Measurements from ENCODE around the gene MDP1. TPM values are rescaled to one million over a fixed set of nuclear protein-coding genes. Genes with fewer than 3 reads are reported as not detected.

The MDP1 gene
- total RNA-seq, 1 donor: 14.8 TPM

DNA sequence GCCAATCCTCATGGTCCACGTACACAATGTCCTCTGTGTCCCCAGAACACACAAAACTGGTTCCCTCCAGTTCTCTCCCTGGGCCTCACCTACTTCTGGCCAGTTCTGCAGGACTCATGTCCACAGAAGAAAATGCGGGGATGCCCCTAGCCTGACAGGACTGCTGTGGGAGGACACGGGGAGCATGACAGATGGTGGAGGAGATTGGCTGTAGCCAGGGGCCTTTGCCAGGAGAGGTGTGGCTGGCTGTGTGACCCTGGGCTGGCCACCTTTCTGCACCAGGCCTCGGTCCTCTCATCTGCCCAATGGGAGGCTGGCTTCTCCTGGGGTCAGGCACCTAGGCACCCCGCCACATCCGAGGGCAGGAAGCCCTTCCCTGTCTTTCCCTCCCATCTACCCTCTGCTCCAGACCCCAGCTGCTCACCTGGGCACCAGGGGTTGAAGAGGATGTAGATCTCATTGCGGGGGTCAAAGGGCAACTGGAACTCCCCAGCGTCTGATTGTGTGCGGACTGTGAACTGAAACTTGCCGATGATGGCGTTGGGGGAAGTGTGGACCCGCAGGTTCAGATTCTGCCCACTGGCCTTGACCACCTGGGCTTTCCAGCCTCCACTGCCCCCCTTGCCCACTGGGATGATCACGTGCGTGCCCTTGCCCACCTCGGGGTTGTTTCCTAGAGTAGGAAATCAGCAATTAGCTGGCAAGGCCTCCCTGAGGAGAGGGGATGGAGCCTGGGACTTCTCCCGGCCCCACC is 44.3 kb upstream of the MDP1 start:
- H3K36me3 ChIP-seq (ENCODE audit: insufficient read depth, low read length): peaks cover 3% of the 10 kb centered on the region
- H3K4me1 ChIP-seq (ENCODE audit: insufficient read depth, low read length): no peaks in the 10 kb centered on the region
- TF ChIP-seq, protein P1, sequence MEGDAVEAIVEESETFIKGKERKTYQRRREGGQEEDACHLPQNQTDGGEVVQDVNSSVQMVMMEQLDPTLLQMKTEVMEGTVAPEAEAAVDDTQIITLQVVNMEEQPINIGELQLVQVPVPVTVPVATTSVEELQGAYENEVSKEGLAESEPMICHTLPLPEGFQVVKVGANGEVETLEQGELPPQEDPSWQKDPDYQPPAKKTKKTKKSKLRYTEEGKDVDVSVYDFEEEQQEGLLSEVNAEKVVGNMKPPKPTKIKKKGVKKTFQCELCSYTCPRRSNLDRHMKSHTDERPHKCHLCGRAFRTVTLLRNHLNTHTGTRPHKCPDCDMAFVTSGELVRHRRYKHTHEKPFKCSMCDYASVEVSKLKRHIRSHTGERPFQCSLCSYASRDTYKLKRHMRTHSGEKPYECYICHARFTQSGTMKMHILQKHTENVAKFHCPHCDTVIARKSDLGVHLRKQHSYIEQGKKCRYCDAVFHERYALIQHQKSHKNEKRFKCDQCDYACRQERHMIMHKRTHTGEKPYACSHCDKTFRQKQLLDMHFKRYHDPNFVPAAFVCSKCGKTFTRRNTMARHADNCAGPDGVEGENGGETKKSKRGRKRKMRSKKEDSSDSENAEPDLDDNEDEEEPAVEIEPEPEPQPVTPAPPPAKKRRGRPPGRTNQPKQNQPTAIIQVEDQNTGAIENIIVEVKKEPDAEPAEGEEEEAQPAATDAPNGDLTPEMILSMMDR (IDR thresholded peaks at IDR 0.05; ENCODE audit: extremely low read depth, low read depth, low read length): no peak

DNA sequence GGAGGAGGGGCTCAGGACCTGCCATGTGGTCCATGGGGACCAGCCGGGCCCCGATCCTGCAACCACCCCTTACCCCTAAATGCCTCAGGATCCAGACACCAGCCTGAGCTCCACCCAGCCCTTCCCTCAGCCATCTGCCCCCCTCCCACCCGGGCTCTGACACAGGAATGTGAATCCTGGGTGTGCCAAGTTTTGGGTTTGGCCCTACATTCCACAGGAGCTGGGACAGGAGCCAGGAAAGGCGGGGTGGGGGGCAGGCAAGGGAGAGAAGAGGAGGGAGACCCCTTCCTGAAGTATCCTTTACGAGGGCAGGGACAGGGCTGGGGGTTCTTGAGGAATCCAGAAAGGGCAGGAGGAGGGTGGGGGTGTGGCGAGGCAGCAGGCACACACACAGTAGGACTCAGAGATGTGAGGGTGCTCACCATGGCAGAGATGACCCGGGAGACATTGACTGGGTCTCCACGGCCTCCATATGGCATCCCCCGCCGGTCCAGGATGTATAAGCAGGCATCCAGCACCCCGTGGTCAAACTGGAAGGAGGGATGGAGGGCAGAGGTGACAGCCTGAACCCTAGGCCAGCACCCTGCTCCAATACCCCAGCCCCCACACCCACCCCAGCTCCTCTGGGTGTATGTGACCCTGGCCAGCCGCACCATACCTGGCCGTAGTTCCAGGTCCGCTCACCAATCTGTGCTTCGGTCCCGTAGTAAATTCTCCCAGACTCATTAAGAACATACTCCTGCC is 43.6 kb upstream of the MDP1 start:
- DNase-seq (ENCODE audit: insufficient read length, low spot score, missing footprints): peak; percentile 82
- no peaks in the 10 kb centered on the region for H4K20me1 ChIP-seq (ENCODE audit: insufficient read depth, low read length)
- no peak overlapping the region for H3K4me2 ChIP-seq (ENCODE audit: insufficient read depth, low read length)
- H3K27ac ChIP-seq (ENCODE audit: low read depth, low read length): no peak overlapping the region
- H3K9me3 ChIP-seq (ENCODE audit: low read depth, low read length): no peaks in the 10 kb centered on the region
- no peak overlapping the region for H2AFZ ChIP-seq (ENCODE audit: low read length)
- no peaks in the 10 kb centered on the region for H3K4me1 ChIP-seq (ENCODE audit: insufficient read depth, low read length)
- H3K27me3 ChIP-seq (ENCODE audit: insufficient read depth, low read length): no peaks in the 10 kb centered on the region
- H3K4me3 ChIP-seq (ENCODE audit: insufficient read depth, low read length): no peak overlapping the region
- no peaks in the 10 kb centered on the region for H3K79me2 ChIP-seq (ENCODE audit: insufficient read depth, low read length)
- TF ChIP-seq, protein P1 (IDR thresholded peaks at IDR 0.05; ENCODE audit: extremely low read depth, low read depth, low read length): no peak
- H3K36me3 ChIP-seq (ENCODE audit: insufficient read depth, low read length): no peaks in the 10 kb centered on the region

More for the DNA sequence above, 44.3 kb upstream of the MDP1 start:
- Histone ChIP-seq H3K4me3 (ENCODE audit: insufficient read depth, low read length) (no peak overlapping the region), H2AFZ (ENCODE audit: low read length) (no peak overlapping the region), H3K9me3 (ENCODE audit: low read depth, low read length) (no peaks in the 10 kb centered on the region), H4K20me1 (ENCODE audit: insufficient read depth, low read length) (no peaks in the 10 kb centered on the region), H3K4me2 (ENCODE audit: insufficient read depth, low read length) (no peak overlapping the region), H3K27me3 (ENCODE audit: insufficient read depth, low read length) (no peaks in the 10 kb centered on the region), H3K27ac (ENCODE audit: low read depth, low read length) (no peak overlapping the region), H3K79me2 (ENCODE audit: insufficient read depth, low read length) (no peaks in the 10 kb centered on the region)
- DNase-seq (ENCODE audit: insufficient read length, low spot score, missing footprints): peak; percentile 75

DNA sequence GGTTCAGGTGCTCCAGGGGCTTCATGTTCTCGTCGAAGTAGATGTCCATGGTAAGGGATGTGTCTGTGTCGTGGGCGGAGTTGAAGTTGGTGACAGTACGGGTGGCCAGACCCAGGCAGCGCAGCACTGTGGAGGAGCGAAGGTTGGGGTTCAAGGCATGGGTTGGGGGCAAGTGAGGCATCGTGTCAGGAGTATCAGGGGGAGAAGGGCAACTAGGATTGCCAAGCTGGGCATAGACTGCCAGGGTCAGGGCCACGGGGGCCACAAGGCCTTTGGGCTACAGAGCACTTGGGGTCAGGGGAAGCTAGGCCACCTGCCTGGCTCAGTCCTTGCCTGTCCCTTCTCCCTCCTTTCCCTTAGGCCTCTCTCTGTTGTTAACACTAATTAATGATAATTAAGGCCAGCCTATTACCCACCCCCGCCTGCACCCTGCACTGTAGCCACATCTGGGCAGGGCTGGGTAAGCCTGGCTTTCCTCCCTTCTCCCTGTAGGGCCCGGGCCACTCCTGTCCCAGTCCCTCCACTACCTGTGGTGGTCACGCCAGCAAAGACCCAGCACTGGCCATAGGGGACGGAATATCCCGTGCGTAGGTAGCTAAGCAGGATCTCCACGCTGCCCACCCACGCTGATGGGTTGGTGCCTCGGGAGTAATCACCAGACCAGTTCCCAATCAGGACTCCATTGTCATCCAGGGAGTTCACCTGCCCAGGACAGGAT is 42.8 kb upstream of the MDP1 start:
- Histone ChIP-seq H3K4me1 (ENCODE audit: insufficient read depth, low read length) (no peaks in the 10 kb centered on the region), H3K27ac (ENCODE audit: low read depth, low read length) (no peak overlapping the region), H3K4me3 (ENCODE audit: insufficient read depth, low read length) (no peak overlapping the region), H4K20me1 (ENCODE audit: insufficient read depth, low read length) (no peaks in the 10 kb centered on the region), H3K27me3 (ENCODE audit: insufficient read depth, low read length) (no peaks in the 10 kb centered on the region), H3K36me3 (ENCODE audit: insufficient read depth, low read length) (no peaks in the 10 kb centered on the region), H2AFZ (ENCODE audit: low read length) (no peak overlapping the region), H3K4me2 (ENCODE audit: insufficient read depth, low read length) (no peak overlapping the region), H3K9me3 (ENCODE audit: low read depth, low read length) (no peaks in the 10 kb centered on the region), H3K79me2 (ENCODE audit: insufficient read depth, low read length) (no peaks in the 10 kb centered on the region)
- peak; percentile 58 for DNase-seq (ENCODE audit: insufficient read length, low spot score, missing footprints)
- TF ChIP-seq, protein P1 (IDR thresholded peaks at IDR 0.05; ENCODE audit: extremely low read depth, low read depth, low read length): no peak

All from osteoblast (primary cell).